ENCODE measurements around the gene DUOX1.

Gene DUOX1

DNA sequence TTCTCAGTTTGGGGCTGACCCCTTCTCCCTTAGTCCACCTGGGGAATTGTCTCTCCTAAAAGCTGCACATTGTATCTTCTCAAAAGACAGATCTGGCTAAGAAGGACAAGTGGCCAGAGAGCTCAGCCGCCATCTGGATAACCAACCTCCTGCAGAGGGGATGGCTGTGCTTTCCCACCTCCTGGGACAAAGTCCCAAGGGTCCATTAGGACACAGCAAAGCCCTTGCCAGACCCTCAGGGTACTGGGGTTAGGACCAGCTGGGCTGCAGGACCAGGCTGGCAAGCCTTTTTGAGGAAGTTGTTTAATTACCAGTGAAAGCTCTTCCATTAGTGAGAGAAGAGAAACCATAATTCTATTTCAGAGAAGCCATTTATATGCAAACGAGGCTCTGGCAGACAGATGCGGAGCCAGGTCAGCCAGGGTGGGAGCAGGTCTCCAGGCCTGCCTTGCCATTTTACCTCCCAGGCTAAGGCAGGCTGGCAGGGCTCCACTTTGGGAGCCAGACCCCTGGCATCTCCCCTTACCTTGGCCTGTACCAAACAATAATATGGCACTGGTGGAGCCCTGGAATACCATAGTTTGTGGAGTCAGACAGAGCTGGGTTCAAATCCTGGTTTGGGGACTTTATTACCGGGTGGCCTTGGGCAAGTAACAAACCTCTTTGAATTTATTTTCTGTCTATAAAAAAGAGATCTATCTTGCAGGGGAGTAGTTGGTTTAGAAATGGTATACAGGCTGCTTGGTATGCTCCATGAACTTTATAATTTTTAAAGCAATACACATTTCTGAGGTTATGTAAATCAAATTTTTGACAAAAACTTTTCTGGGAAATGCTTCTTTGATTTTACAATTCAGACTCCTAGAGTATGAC, 40.0 kb downstream of the DUOX1 start:
- DNase-seq, result no peak

DNA sequence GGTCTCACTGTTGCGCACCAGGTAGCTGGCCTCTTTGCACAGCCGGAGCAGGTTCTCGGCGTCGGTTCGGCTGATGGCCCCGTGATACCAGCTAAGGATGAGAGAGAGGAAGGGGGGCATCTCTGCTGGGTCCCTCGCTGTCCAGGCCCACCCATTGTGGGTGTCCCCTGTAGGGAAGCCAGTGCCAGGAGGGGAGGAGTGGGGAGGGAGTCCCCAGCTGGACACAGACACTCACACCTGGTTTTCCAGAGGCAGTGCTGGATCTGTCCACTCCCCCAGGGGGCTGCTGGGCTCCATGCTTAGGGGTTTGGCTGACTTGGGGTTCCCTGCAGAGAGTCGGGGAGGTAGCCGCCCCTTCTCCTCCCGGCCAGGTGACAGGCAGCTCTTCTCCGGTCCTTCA, 42.1 kb downstream of the DUOX1 start:
- DNase-seq, result no peak

DNA sequence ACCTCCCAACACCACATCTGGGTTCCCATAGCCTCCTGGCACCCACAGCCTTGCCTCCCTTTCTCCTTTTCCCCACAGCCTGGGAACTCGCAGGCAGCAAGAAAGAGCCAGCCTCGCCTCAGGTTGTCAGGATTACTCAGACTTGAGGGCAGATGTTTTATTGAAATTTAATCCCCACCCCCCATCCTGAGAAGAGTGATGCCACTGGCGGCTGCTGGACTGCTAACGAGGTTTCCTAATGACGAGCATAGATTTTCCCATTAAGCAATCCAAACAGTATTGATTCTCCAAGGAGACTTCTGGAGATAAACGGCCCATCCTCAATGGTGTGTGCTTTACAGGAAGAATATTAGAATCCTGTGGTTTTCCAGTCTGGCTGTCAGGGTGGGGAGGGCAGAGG, 44.3 kb downstream of the DUOX1 start:
- no peak for DNase-seq

DNA sequence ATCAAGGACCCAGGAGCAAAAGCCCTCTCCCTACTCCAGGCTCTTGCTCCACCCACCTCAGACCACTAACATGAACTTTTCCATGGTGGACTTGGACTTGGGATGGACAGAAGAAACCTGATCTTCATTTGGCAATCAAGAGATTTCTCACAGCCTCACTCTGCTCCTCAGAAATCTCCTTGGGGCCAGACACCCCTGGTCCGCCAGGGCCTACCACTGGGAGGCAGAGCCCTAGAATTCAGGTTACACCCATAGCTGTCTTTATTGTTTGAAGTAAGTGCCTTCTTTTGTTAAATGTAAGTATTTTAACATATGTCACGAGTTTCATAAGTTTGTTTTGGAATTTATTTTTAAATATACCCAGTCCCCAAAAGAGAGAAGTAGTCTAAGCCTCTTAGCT, 44.8 kb downstream of the DUOX1 start:
- DNase-seq, result no peak

DNA sequence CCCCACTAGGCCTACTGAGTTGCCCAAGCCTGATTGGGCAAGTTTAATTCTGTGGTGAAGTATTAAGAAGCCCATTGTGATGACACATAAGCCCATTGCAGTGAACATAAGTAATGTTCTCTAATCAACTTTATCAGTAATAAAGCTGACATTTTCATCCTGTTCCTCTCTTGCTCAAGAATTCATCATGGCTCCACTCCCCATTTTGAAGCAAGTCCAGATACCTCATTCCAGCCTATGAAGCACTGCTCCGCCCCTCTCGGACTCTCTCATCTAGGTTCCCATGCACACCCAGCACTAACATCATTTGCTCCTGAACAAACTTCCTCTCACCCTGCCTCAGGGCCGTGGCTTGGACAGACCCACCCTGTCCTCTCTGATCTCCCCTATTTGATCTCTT, 47.5 kb downstream of the DUOX1 start:
- DNase-seq, result no peak

DNA sequence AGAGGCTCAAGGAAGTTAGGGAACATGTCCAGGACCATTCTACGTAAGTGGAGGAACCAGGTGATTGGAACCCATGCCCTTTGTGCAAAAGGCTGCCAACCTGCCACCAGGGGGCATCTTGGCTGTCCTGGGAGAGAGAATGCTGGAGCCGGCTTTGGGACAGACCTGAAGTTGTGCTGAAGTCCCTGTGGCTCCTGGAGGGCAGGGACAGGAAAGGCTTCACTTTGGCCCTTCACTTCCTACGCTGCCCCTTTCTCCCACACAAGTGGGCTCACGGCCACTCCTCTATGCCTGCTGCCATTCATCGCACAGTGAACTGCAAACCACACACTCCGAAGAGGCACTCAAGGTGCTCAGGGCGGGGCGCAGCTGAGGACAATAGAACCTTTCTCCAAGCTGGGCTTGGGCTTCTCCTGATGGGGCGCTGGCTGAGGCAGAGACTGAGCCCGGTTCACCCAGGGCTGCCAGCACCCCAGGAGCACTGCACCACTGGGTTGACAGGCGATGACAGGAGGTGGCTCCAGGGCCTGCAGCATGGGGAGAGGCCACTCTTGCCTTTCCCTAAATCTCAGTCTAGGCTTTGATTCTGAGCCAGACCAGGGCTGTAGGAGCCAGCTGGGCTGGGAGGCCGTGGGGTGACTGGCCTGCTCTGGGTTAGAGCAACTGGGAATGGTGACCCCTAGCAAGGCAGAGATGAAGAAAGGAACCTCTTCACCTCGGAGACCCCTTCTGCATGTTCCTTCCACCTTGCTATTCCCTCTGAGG, 49.6 kb downstream of the DUOX1 start:
- DNase-seq, result no peak

DNA sequence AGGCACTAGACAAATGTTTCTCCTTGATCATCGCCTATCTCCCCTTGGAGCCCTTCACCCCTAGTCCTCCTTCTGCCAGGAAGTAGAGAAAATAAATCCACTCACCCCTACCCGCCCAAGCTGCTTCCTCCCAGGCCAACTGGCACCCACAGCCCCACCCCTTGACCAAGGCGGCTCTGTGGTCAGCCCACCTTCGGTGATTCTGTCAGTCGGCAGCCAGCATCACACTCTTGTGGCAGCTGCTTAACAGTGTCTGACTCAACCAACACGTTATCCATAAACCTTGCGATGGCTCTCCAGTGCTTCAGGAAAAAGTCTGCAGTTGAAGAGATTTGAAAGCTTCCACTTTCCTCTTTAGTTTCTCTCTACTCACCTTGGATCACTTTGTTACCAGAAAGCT, 50.4 kb downstream of the DUOX1 start:
- DNase-seq, result no peak

DNA sequence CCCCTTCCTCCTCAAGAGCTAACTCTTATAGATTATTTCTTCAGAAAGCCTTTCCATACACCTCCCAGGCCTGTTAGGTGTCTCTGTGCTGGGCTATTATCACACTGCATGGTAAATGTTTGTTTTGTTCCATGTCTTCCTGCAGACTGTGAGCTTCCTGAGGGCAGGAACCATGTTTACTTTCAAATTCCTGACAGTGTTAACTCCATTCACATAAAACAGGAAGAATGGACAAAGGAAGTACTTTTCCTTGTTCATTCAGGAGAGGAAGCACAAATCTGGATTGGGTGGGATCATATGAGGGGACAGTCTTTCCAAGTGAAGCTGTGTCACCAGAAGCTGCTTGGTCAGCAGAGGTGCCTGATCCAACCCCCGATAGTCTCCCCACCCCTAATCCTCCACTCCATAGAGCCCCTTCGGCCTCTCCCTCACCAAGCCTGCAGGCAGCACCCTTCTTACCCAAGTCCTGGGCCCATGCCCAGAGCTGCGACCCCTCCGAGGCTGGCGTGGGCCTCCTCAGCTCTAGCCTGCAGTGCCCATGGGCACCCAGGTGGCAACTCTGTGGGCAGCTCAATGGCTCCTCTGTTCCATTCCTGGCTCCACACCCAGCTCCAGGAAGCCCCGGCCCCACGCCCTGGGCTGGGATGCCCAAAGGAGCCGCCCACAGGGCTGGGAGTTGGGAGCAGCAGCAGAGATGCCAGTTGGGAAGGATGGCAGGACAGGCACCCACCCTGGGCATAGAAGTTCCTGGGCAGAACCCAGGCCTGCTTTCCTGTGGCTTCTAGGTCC, 51.0 kb downstream of the DUOX1 start:
- DNase-seq, result no peak

DNA sequence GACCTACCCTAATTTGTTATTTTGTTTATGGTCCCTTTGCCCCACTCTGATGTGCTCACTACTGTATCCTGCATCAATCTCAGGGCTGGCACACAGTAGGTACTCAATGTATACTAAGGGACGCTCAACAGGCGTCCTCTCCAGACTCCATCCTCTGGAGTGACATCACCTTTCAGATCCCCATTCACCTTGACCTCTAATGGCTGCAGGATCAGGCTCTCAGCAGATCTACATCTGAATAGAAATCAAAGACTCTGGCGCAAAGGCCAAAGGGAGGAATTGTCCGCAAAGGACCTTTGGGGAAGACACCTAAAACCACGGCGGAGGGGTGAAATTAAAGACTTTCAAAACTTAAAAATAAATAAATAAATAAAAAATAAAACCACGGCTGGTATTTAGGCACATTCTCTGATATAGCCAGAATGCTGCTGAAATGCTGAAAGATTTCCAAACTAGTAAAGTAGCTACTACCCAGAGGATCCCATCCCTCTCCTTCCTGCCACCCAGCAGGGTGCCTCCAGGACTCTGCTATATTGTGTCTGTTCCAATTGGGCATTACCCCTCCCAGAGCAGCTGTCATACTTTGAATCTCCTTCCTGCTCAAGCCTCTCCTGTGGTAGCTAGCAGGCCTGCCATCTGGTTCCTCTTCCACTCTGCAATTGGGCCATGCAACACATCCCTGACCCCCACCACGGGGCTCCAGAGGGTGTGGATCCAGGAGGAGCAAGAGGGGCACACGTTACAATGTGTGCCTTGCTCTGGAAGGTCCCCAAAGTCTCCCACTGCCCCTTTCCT, 51.9 kb downstream of the DUOX1 start:
- peak in 1 of 2 donors; percentile 30 for DNase-seq

DNA sequence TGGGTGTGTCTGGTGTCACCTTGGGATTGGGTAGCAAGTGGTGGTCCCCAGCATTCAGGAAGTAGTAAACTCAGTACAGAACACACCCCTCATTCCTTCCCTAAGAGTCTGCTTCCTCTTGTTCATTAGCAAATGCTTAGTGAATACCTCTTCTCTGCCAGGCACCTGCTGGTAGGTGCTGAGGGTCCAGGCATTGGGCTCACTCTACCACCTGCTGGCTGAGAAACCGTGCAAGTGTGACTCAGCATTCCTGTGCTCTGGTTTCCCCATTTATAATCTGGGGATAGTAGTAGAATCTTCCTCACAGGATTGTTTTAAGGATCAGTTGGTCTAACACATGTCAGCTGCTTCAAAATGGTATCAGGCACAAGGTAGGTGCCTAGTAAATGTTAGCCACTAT, 53.2 kb downstream of the DUOX1 start:
- no peak for DNase-seq

DNA sequence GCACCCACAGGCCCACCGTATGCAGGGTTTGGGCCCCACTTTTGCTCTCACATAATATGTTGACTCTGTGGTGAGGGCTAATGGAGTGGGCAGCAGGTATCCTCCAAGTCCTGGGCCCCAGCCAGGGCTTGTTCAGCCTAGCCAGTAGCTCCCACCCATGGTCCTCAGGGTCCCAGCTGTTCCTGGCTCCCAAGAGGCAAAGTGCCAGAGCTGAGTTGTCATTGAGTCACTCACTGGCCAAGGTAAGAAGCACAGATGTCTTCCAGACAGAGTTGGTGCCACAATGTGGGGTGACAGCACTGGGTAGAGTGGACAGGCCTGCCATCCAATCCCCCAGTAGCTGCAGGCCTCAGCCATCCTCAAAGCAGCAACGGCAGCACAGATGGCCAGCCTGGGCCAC, 53.7 kb downstream of the DUOX1 start:
- no peak for DNase-seq

DNA sequence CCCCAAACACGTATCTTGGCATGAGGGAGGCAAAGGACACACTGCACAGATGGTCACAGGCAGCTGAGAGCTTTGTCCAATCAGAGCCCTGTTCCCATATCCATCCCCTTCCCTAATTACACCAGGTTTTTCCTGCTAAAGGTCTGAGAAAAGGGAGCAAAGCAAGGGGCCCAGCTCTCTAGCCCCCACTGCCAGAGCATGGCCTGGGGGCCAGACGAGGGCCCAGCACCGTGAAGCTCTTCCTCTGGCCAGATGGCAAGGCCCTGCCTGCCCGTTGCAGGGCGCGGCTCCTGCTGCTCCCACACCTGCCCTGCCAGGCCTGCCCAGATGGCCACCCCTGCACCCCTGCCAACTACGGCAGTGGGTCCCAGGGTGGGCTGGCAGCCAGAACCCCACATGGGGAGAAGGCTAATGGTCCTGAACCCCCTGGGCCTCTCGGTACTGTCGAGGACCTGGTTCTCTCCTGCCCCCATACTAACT, 54.8 kb downstream of the DUOX1 start:
- no peak for DNase-seq

DNA sequence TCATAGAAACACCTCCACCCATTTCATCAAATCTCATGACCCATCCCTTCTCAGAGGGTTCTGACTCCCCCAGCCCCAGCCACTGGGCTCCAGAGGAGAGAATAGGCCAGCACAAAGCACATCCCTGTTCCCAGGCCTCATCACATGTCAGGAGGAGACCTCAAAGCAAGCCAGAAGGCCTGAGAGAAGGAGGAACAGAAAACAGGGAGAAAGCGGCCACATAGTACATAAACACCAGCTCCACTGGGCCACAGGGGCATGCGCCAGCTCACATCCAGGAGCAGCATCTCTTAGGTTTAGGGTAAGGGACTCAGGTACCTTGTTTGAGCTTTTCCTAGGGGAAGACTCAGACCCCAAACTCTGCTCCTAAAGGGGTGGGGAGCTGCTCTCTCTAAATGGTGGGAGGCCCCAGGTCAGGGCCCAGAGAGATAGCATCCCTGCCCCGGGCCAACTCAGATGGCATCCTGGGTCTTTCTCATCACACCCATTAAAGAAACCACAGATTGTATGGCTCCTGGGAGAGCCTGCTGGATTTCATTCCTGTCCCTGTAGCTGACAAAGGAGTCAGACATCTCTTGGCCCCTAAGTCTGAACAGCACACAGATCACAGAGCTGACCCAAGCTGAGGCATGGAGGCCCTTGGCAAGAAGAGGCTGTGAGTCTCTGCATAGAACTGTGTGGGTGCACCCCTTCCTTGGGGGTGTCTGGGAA, 55.4 kb downstream of the DUOX1 start:
- no peak for DNase-seq

DNA sequence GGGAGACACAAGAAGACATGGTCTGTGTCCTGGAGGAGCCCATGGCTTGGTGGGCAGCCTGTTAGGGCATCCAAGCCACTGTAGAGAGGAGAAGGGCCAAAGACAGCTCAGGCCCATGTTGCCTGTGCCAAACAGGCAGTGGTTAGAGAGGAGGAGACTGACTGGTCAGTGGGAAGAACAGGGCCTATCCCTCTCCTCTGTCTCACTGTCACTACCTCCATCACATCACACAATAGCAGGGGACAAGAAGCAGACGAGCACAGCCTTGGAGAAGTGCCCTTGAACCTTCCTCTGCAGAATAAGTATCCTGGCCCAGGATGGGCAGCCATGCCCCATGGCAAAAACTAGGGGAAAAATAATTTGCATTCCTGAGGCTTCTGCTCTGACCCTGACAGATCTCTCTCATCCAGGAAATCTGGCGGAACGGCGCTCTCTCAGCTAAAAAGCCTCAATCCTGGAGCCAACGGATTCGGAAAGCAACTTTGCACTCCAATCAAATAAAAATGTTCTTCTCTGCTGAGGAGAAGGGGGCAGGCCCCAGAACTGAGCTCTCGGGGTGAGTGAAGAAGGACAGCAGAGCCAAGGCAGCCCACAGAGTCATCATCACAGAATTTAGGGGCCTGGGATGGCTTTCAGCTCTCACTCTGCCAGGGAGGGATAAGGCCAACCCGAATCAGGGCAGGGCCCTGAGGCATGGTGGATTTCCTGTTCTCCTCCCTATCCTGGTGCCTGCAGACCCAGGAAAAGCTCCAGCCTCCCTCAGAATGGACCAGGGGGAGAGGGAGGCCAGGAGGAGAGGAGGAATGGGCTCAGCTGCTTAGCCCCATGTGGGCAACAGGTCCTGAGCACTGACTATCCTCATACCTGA, 56.3 kb downstream of the DUOX1 start:
- no peak for DNase-seq

DNA sequence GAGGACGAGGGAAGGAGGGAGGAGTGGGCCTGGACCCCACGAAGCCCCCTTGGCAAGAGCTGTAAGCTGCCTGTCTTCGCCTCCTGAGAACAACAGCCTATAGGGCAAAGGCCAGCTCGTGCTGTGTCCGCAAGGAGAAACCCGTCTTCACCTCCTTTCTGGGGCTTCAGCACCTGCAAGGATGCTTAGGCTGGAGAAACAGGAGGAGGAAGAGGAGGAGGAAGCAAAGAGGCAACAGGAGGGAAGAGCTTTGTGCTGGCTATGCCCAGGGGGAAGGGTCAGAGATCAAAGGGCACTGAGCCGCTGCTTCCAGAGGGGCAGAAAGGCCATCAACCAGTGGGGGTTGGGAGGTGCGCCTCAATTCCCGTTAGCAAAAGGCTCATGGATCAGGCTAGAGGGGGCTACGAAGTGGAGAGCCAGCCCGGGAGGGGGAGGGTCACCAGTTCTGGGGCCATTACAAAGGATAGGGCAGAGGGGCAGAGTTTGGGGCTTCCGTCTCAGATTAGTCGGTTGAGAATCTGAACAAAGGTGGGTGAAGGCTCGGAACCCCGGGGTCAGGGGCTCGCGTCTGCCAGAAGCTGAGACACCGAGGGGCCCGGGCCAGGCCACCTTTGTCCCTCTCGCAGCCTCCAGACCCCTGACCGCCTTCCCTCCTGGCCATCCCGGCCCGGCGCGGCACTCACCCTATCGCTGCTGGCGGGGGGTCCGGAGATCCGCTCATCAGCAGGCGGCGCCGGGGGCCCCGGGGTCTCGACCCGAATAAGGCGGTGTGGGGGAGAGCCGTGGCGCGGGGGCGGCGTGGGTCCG, 57.2 kb downstream of the DUOX1 start:
- no peak for DNase-seq

DNA sequence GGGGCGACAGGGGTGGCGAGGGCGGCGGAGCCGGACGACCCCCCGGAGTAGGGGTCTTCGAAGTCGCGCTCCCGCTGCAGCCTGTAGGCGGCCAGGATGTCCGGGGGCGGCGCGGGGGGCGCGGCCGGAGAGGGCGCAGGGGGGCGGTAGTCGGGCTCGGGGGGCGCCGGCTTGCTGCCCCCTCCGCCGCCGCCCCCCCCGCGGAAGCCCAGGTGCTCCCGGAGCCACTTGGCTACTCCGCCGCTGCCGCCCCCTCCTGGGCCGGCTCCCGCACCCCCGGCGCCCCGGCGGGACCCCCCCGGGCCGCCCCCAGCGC, 57.7 kb downstream of the DUOX1 start:
- DNase-seq, result no peak

DNA sequence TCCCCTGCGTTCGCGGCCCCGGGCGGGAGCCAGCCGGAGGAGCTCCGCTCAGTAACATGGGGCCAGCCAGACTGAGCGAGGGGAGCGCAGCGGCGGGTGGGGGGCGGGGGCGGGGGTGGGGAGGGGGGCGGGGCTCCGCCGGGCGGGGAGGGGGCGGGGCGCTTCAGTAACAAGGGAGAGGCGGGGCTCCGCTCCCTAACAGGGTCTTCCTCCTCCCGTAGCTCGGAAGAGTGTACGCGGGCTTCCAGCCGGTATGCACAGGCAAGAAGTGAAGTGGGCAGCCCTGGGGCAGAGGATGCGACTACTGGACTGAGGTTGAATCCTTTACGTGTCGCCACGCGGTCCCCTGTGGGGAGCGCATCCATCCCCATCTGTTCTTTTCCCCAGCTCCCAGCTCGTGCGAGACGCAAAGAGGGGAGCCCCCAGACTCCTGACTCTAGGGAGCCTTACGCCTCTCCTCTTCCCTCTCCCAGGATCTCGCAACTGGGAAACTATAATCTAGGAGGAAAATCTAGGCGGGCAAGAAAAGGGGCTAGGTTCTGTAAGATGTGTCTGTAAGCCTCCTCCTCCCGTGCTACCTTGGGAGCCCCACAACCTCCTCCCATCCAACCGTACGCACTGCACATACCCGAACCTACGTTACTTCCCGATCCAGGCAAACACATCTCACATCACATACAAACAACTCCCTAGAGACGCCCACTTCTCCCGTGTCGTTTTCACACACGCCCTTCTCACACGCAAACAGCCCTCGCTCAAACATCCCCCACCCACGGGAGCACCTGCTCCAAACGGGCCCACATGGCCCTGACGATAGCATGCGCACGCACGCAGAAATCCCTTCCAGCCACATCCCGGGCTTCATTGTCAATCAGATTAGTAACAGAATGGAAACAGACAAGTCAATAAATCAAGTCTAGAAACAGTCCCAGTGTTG, 58.4 kb downstream of the DUOX1 start, which contains the start of gene SHF:
SHF (minus strand) TSS at position 73 of the 937 bp plus-strand sequence; CDS start at position 58, 15 bp downstream.
- peak; percentile 34 to 63 for DNase-seq

DNA sequence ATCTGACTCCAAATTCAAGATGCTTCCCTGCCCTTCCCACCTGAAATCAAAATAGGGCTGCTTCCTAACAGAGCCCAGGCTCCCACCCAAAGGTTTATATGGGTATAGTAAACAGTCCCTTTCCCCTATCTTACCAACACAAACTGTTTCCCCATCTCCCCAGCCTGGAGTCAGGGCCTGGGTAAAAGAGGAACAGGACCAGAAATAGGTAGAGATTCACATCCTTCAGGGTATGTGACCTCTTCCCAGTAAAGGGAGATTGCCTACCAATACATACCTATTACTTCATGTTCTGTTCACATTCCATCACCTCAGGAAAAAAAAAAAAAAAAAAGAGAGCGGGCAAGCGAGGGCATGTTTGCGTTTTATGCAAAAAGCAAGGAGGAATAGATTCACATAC, 67.7 kb downstream of the DUOX1 start:
- DNase-seq, result no peak
